Natural killer cell (primary cell): ENCODE data around the gene DPEP2NB. TPM values are rescaled to one million over a fixed set of nuclear protein-coding genes. Genes with fewer than 3 reads are reported as not detected.

Experiments used
- ATAC-seq, 3 donors: fragments of 150-1000 bp in 2 of 3; fragments of 200-7000 bp in 1 of 3; cut with Tn5 transposase; 1 replicate in 1 of 3; 2 replicates in 2 of 3; pipeline ENCODE4 v1.10.0; 2021; ENCODE audit warnings: mild to moderate bottlenecking in 2 of 3, moderate library complexity in 2 of 3
- DNase-seq, 2 donors: peaks; one replicate each; pipeline versions ENCODE4 v3.0.0 to v3.0.0-alpha.2; 2013 to 2021; ENCODE audit warnings: mixed read lengths in 1 of 2
- H3K27ac ChIP-seq: one replicate; pipeline ENCODE4 v1.5.1; 2013; ENCODE audit warnings: mild to moderate bottlenecking, low read length
- H3K27me3 ChIP-seq: one replicate; pipeline ENCODE4 v1.6.1; 2013; ENCODE audit warnings: low read length; ENCODE audit not compliant: control insufficient read depth, insufficient read depth
- H3K36me3 ChIP-seq: one replicate; pipeline ENCODE4 v1.6.1; 2013; ENCODE audit warnings: low read length; ENCODE audit not compliant: control insufficient read depth, insufficient read depth
- H3K4me1 ChIP-seq: one replicate; pipeline ENCODE4 v1.6.1; 2013; ENCODE audit warnings: low read length; ENCODE audit not compliant: control insufficient read depth, insufficient read depth
- H3K4me3 ChIP-seq: one replicate; pipeline ENCODE4 v1.5.1; 2013; ENCODE audit warnings: low read length
- H3K9me3 ChIP-seq: one replicate; pipeline ENCODE4 v1.6.1; 2013; ENCODE audit warnings: low read length; ENCODE audit not compliant: control insufficient read depth, insufficient read depth
- H3K27ac Mint-ChIP-seq, 2 donors: one replicate each; pipeline ENCODE4 v1.8.0; 2022; ENCODE audit warnings: mild to moderate bottlenecking in 2 of 2, mixed read lengths in 2 of 2, moderate library complexity in 1 of 2
- H3K27me3 Mint-ChIP-seq, 2 donors: one replicate each; pipeline ENCODE4 v1.8.0; 2022; ENCODE audit warnings: low read depth in 2 of 2, mixed read lengths in 2 of 2
- H3K36me3 Mint-ChIP-seq: one replicate; pipeline ENCODE4 v1.8.0; 2022; ENCODE audit warnings: mixed read lengths
- H3K4me1 Mint-ChIP-seq, 2 donors: one replicate each; pipeline ENCODE4 v1.8.0; 2022; ENCODE audit warnings: mixed read lengths in 2 of 2
- H3K4me3 Mint-ChIP-seq: one replicate; pipeline ENCODE4 v1.8.0; 2022; ENCODE audit warnings: mild to moderate bottlenecking, moderate library complexity, mixed read lengths
- H3K9me3 Mint-ChIP-seq, 2 donors: one replicate each; pipeline ENCODE4 v1.8.0; 2022; ENCODE audit warnings: mixed read lengths in 2 of 2
- CTCF ChIP-seq: fragments of 200-600 bp; IDR thresholded peaks from one replicate; pipeline ENCODE4 v1.8.0; 2022; ENCODE audit warnings: antibody characterized with exemption
- WGBS: methylation state at CpG from one replicate; pipeline ENCODE4 v1.1.7; 2013; ENCODE audit warnings: missing lambda C conversion rate; ENCODE audit not compliant: insufficient coverage; 5-methylcytosine and 5-hydroxymethylcytosine counted together
- intact Hi-C: fragments of 100-400 bp; cut with micrococcal nuclease; formaldehyde crosslinking; loops from one replicate; pipeline ENCODE4 v1.14.2; 2022
- total RNA-seq, 4 donors: library from RNA; stranded (reverse); fragments of 120-200 nt in 1 of 4; gene quantifications; one replicate each; pipeline versions ENCODE4 v1.2.3 to v1.2.4, GENCODE V29; 2013 to 2022

DPEP2NB gene
- total RNA-seq, 3 donors from 2014 or later (not counting 1 experiment from before 2014, with no cell fraction given), result not detected

GRCh38 chr16:67979955-67980678 lies 35.6 kb downstream of the DPEP2NB start, which contains the start of gene DPEP3:
DPEP3 (minus strand) TSS chr16:67980499; CDS start chr16:67980380, 119 bp downstream.
- Mint-ChIP-seq H3K9me3 (no peaks in the 10 kb centered on the region), H3K4me1 (peaks cover 15% of the 10 kb centered on the region in 2 donors), H3K36me3 (no peaks in the 10 kb centered on the region), H3K27ac (no peak within 1 kb of the TSS), H3K4me3 (no peak within 1 kb of the TSS), H3K27me3 (no peaks in the 10 kb centered on the region)
- no peaks in the 10 kb centered on the region for H3K36me3 ChIP-seq
- intact Hi-C loops, result no loop called here
- WGBS, result 76% methylated on average over 62 of the region's 62 CpGs
- DNase-seq, result no peak
- TF ChIP-seq CTCF, result peak; percentile 15
- H3K9me3 ChIP-seq, result no peaks in the 10 kb centered on the region
- ATAC-seq, result no peak
- H3K27ac ChIP-seq, result no peak within 1 kb of the TSS
- peaks cover 21% of the 10 kb centered on the region for H3K4me1 ChIP-seq
- H3K27me3 ChIP-seq, result no peaks in the 10 kb centered on the region
- H3K4me3 ChIP-seq, result no peak within 1 kb of the TSS

- DNase-seq (no peak), ATAC-seq (no peak)
- intact Hi-C loops, result no loop called here
- Histone ChIP-seq H3K27me3 (no peaks in the 10 kb centered on the region), H3K27ac (no peak overlapping the region), H3K4me3 (no peak overlapping the region), H3K36me3 (no peaks in the 10 kb centered on the region), H3K9me3 (no peaks in the 10 kb centered on the region), H3K4me1 (no peaks in the 10 kb centered on the region)
- WGBS, result 88% methylated on average over 8 of the region's 9 CpGs
- Mint-ChIP-seq H3K36me3 (no peaks in the 10 kb centered on the region), H3K27me3 (no peaks in the 10 kb centered on the region), H3K27ac (no peak overlapping the region), H3K4me1 (no peaks in the 10 kb centered on the region), H3K9me3 (no peaks in the 10 kb centered on the region), H3K4me3 (no peak overlapping the region)
- TF ChIP-seq CTCF, result no peak
Measured at GRCh38 chr16:67977469-67978227, 38.1 kb downstream of the DPEP2NB start.

- intact Hi-C loops, result no loop called here
- DNase-seq (no peak), ATAC-seq (no peak)
- TF ChIP-seq CTCF, result no peak
- Histone ChIP-seq H3K27ac (no peak overlapping the region), H3K36me3 (no peaks in the 10 kb centered on the region), H3K4me3 (no peak overlapping the region), H3K9me3 (no peaks in the 10 kb centered on the region), H3K4me1 (no peaks in the 10 kb centered on the region), H3K27me3 (no peaks in the 10 kb centered on the region)
- no peak overlapping the region for H3K27ac Mint-ChIP-seq
- WGBS, result 70% methylated on average over 5 of the region's 5 CpGs
- H3K36me3 Mint-ChIP-seq, result no peaks in the 10 kb centered on the region
- no peaks in the 10 kb centered on the region for H3K4me1 Mint-ChIP-seq
- no peak overlapping the region for H3K4me3 Mint-ChIP-seq
- H3K9me3 Mint-ChIP-seq, result no peaks in the 10 kb centered on the region
- no peaks in the 10 kb centered on the region for H3K27me3 Mint-ChIP-seq
Measured at GRCh38 chr16:67977005-67977404, 38.7 kb downstream of the DPEP2NB start.
